ENCODE measurements around the gene ZP1. TPM values are rescaled to one million over a fixed set of nuclear protein-coding genes. Genes with fewer than 3 reads are reported as not detected.
A peak's percentile ranks its signal among the peaks of the same experiment; 100 is the strongest.

Gene ZP1
- total RNA-seq, 1 donor from 2014 or later, result not detected

DNA sequence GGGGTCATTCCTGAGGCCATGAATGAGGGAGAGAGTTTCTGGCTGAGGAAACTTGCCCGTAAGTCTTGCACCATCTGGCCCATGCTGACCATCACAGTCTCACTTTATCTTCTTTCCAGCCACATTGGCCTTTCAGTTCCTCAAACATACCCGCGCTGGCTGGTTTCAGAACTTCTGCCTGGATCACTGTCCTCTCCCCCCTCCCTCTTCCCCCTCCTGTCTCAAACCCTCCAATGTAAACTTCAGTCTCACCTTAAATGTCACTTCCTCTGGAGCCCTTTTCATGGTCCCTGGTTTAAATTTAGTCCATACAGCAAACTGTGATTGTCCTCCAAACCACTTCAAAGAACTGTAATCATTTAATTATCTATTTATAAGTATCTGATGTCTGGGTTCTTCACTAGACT, 42.9 kb downstream of the ZP1 start:
- DNase-seq, result no peak
- no peak overlapping the region for H3K27ac ChIP-seq (replicated peaks)
- no peaks in the 10 kb centered on the region for H3K36me3 ChIP-seq
- no peaks in the 10 kb centered on the region for H3K27me3 ChIP-seq (ENCODE audit: low read depth)
- H3K9me3 ChIP-seq (replicated peaks), result no peaks in the 10 kb centered on the region
- TF ChIP-seq, protein P1, sequence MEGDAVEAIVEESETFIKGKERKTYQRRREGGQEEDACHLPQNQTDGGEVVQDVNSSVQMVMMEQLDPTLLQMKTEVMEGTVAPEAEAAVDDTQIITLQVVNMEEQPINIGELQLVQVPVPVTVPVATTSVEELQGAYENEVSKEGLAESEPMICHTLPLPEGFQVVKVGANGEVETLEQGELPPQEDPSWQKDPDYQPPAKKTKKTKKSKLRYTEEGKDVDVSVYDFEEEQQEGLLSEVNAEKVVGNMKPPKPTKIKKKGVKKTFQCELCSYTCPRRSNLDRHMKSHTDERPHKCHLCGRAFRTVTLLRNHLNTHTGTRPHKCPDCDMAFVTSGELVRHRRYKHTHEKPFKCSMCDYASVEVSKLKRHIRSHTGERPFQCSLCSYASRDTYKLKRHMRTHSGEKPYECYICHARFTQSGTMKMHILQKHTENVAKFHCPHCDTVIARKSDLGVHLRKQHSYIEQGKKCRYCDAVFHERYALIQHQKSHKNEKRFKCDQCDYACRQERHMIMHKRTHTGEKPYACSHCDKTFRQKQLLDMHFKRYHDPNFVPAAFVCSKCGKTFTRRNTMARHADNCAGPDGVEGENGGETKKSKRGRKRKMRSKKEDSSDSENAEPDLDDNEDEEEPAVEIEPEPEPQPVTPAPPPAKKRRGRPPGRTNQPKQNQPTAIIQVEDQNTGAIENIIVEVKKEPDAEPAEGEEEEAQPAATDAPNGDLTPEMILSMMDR (IDR thresholded peaks at IDR 0.05; ENCODE audit: borderline replicate concordance), result no peak
- no peak overlapping the region for H3K4me3 ChIP-seq
- H3K4me1 ChIP-seq, result peaks cover 62% of the 10 kb centered on the region
- intact Hi-C loops (cut with micrococcal nuclease), result no loop called here

DNA sequence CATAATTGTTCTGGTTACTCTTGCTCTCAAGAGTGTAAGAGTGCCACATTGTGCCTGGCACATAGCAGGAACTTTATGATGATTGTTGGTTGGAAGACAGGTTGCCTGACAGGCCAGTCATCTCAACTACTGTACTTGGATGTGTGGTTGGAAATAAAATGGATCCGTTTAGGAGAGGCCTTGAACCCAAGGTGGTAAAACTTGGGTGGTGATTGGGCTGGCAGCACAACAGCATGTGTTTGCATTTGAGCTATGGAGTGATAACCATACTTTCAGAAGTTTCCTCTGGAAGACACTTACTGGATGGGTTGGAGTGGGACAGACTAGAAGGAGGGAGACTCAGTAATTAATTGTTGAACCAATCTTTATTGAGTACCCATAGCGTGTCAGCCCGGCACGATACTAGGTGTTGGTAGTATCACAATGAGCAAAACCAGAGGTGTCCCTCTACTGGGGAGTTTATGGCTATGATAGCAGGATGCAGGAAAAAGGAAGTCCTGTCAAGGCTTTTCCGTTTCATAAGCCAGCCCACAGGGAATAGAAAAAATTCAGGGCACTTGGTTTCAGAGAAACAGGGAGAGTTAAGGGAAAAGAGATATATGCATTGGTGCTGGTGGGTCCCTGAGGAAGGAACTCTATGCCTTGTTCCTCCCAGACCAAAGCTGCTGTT, 43.5 kb downstream of the ZP1 start:
- Histone ChIP-seq H3K27ac (replicated peaks) (peak overlapping the region; percentile 70), H3K27me3 (ENCODE audit: low read depth) (no peaks in the 10 kb centered on the region), H3K36me3 (no peaks in the 10 kb centered on the region), H3K4me1 (peaks cover 62% of the 10 kb centered on the region), H3K9me3 (replicated peaks) (no peaks in the 10 kb centered on the region), H3K4me3 (no peak overlapping the region)
- intact Hi-C loops (cut with micrococcal nuclease), result no loop called here
- TF ChIP-seq, protein P1 (IDR thresholded peaks at IDR 0.05; ENCODE audit: borderline replicate concordance), result peak; percentile 42
- no peak for DNase-seq

DNA sequence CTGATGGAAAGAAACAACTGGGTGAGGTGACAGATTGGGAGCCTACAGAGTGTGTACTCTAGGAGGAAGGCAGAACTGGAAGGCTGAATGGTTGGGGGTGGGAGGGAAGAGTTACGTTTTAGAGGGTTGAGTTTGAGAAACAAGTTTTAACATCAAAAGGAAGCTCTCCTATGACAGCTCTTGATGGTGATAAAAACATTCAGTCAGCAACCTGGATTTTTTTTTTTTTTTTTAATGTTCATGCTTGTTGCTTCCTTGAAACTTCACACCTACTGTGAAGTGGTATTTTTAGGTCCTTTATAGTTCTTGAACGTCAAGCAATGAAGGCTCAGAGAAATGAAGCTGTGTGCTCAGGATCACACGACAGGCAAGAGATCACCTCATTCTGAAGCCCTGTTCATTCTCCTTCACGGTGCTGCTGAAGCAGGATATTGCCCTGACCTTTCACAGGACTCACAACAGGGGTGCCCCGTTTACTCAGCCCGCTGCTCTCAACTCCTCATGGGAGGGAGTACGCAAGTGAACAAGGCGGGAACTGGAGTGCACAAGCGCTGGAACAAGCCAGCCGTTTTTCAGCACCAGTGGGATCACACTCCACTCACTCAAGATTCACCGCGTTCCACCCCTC, 45.0 kb downstream of the ZP1 start:
- Histone ChIP-seq H3K27me3 (ENCODE audit: low read depth) (no peaks in the 10 kb centered on the region), H3K4me1 (peaks cover 65% of the 10 kb centered on the region), H3K36me3 (no peaks in the 10 kb centered on the region), H3K27ac (replicated peaks) (peak overlapping the region; percentile 98), H3K4me3 (peak overlapping the region; percentile 94), H3K9me3 (replicated peaks) (no peaks in the 10 kb centered on the region)
- DNase-seq, result no peak
- TF ChIP-seq, protein P1 (IDR thresholded peaks at IDR 0.05; ENCODE audit: borderline replicate concordance), result no peak
- intact Hi-C loops (cut with micrococcal nuclease), result no loop called here

DNA sequence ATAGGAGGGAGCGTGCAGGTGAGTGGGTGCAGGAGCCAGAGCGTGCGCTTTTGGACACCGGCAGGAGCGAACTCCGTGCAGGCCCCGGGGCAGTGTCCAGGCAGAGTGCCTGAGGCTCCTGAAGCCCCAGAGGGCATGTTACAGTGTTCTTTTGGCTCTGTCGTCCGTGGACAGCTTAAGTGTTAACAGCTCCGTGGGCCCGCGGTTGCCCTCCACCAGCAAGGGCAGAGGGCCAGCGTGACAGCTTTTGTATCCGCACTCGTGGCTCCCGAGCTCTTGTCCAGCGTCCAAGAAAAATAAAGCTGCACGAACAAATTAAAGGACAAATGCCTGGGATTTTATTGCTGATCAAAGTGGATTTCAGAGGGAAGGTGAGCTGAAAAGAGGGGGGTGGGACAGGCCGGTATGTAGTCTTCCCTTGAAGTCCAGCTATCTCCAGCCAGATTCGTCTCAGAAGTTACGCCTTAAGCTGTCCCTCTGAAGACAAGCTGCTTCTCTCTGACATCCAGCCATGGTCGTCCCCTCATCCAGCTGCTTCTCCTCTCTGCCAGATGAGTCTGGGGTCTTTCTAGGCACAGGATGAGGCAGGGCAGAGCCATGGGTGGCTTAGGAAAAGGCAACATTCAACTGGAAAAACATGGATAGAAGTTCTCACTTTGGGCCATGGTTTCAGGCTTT, 45.6 kb downstream of the ZP1 start:
- Histone ChIP-seq H3K27me3 (ENCODE audit: low read depth) (no peaks in the 10 kb centered on the region), H3K27ac (replicated peaks) (peak overlapping the region; percentile 98), H3K4me1 (peaks cover 72% of the 10 kb centered on the region), H3K4me3 (peak overlapping the region; percentile 94), H3K9me3 (replicated peaks) (no peaks in the 10 kb centered on the region), H3K36me3 (no peaks in the 10 kb centered on the region)
- DNase-seq, result no peak
- TF ChIP-seq, protein P1 (IDR thresholded peaks at IDR 0.05; ENCODE audit: borderline replicate concordance), result no peak
- intact Hi-C loops (cut with micrococcal nuclease), result no loop called here

DNA sequence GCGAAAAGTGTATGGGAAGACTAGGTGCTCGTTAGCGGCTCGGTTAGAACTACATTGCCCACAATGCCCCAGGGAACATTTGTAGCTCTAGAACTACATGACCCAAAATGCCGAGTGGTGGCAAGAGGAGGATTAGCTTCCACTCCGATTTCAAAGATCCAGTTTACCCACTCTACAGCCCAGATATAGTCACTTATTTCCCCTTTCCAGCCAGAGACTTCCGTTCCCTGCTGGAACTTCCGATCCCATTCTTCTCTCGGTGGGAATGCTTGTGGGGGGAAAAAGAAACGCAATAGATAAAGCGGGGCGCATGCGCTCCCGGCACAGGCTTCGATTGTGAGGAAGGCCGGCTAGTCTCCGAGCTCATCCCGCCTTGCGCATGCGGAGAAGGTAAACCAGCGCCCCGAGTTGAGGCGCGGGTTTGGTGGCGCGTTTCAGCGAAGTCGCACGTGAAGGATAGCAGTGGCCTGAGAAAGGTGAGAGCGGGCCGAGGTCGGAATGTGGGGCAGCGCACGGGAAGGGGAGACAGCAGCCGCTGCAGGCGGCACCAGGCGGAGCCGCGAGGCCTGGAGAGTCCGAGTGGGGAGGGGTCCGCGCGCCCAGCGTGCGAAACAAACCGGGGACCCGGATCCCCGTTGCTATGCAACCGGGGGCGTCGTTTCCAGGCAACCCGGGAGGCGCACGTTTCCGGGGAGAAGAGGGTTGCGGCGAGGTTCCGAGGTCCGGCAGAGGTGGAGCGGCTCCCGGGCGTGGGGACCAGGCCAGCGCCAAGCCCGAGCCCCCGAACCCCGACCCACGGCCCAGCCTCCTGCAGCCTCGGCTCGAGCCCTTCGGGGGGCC, 46.7 kb downstream of the ZP1 start, which contains the start of gene TMEM109:
Gene TMEM109 (plus strand): TSS at position 366 of the 840 bp plus-strand sequence. CDS start 5,536 bp downstream, outside the sequence.
- Histone ChIP-seq H3K4me1 (peaks cover 82% of the 10 kb centered on the region), H3K27me3 (ENCODE audit: low read depth) (no peaks in the 10 kb centered on the region), H3K9me3 (replicated peaks) (no peaks in the 10 kb centered on the region), H3K4me3 (peak within 1 kb of the TSS; percentile 94), H3K36me3 (no peaks in the 10 kb centered on the region), H3K27ac (replicated peaks) (peak within 1 kb of the TSS; percentile 98)
- TF ChIP-seq, protein P1 (IDR thresholded peaks at IDR 0.05; ENCODE audit: borderline replicate concordance), result no peak
- intact Hi-C loops (cut with micrococcal nuclease), result no loop called here
- DNase-seq, result peak; percentile 89

Measured in left ventricle myocardium inferior (tissue), 1 donor.